Hematopoietic multipotent progenitor cell treated with erythropoietin and hydrocortisone succinate and interleukin-3 and kit ligand, for 17 days (in vitro differentiated cells): ENCODE results near the gene RNASE1.
A peak's percentile ranks its signal among the peaks of the same experiment; 100 is the strongest.
"Not testable (repeated sequence)": the region's sequence is repeated elsewhere in the genome, so short reads cannot be mapped to it uniquely, and the experiment has no call there.

ENCODE experiments used
- DNase-seq: peaks from one replicate; pipeline ENCODE4 v3.0.0-alpha.2; 2015; ENCODE audit warnings: low spot score

The RNASE1 gene

GRCh38 chr14:20802341-20803084, at the start of gene RNASE1:
RNASE1 (minus strand) TSS chr14:20802844; CDS start chr14:20802068, 776 bp downstream.
- DNase-seq, result peak; percentile 14

- DNase-seq, result no peak
Observed at GRCh38 chr14:20848955-20849570, 46.4 kb upstream of the RNASE1 start.

GRCh38 chr14:20848316-20848954, 45.8 kb upstream of the RNASE1 start:
- DNase-seq, result no peak

GRCh38 chr14:20846560-20846959, 43.9 kb upstream of the RNASE1 start:
- no peak for DNase-seq

DNA sequence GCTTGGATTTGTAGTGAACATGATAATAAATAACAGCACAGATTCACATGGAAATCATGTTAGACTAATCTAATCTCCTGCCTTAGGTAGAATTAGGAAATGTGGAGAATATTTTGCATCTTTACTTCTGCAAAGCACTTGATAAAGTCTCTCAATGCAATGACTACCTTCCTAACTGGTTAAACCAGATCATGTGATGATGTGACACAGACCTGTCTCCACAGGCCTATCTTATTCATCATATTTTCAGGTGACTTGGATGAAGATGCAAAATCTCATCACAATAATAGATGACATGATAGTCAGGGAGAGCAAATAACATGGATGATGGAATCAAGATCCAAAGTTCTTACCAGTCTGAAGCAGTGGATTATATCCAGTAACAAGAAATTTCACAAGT, 38.5 kb upstream of the RNASE1 start:
- no peak for DNase-seq

- DNase-seq, result no peak
Observed at GRCh38 chr14:20837831-20838230, 35.2 kb upstream of the RNASE1 start.

- no peak for DNase-seq
Observed at GRCh38 chr14:20836668-20837338, 34.2 kb upstream of the RNASE1 start.

- no peak for DNase-seq
Observed at GRCh38 chr14:20834899-20835298, 32.3 kb upstream of the RNASE1 start.

- no peak for DNase-seq
Observed at GRCh38 chr14:20830831-20831230, 28.2 kb upstream of the RNASE1 start.

DNA sequence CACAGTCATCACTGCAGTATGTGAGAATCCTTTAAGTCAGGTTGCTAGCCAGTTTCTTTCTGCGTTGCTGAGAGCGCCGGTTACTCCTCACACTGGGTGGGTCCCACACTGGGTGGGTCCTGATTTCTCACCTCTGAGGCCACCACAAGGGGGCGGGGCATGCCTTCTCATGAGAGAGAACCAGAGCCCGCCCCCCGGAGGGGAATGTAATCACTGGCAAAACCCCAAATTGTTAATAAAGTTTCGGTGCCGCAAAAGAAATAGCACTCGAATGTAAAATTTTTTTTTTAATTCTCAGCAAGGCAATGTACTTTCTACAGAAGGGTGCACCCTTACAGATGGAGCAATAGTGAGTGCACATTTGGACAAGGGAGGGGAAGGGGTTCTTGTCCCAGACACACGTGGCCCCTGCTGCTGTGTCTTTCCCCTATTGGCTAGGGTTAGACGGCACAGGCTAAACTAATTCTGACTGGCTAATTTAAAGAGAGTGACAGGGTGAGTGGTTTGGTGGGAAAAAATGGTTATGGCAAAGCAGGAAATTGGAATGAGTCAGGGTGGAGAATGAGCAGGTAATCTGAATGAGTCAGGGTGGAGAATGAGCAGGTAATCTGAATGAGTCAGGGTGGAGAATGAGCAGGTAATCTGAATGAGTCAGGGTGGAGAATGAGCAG, 25.5 kb upstream of the RNASE1 start:
- DNase-seq, result not testable (repeated sequence)

DNA sequence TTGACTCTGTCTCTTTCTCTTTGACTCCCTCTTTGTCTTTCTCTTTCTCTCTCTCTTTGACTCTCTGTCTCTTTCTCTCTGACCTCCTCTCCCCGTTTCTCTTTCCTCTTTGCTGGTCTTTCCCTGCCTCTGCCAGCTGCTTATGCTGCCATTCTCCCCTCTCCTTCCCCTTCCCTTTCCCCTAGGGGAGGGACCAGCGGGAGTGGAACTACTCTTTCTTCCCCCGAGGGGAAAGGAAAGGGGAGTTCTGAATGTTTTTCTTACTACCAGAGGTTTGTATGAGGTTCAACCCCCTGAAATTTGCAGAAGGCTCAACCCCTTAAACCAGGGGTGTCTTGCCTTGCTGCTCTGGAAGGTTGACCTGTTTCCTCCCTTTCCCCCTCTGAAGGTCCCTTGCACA, 24.7 kb upstream of the RNASE1 start:
- DNase-seq, result no peak

DNA sequence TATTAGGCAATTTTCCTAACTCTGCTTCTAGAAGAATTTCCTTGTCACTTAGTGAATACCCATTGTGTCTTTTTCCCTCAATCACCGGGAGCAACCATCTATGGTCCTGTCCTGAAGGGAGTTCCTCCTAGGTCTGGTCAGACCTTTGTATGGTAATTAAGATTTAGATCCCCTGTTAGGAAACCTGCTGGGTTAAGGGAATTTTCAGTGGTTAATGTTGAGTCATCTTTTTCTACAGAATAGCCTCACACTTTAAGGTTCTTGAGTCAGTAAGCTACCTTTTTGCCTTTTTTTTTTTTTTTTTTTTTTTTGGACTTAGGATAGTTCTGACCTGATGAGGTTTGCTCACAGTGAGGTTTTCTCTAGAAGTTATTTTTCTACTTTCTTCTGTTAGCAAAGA, 24.0 kb upstream of the RNASE1 start:
- DNase-seq, result not testable (repeated sequence)

- no peak for DNase-seq
Observed at GRCh38 chr14:20823859-20824258, 21.2 kb upstream of the RNASE1 start.

GRCh38 chr14:20821521-20822108, 19.0 kb upstream of the RNASE1 start:
- not testable (repeated sequence) for DNase-seq

DNA sequence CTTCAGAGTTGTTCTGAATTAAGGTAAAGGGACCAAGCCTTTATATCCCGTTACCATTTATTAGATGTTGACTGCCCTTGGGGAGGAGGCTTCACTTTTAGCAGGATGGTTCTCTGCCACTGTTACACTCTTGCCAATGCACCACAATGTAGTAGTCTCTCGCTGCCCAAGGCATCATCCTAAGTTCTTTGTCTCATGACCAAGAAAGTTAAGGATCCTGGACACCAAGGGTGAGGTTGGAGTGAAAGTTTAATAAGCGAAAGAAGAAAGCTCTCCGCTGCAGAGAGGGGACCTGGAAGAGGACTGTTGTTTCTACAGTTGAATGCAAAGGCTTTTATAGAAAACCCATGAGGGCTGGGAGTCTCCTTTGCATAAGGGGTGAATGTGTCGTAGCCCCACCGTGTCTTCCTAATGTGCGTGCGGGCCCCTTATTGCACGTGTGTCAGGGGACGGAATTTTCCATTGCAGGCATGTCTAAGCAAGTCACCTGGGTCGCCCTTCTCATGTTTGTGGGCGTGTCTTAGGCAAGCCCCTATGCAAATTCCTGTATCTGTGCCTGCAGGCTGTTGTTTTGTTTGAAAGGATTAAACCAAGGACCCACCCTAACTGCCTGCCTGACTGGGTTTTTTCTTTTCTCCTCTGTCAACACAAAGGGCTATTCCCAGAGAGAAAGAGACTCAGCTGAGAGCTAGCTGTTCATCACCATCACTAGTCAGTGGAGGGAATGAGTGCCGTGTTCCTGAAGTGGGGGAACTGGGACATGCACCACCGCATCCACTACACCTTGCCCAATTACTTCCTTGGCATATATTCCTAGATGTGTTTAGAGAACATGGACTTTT, 17.6 kb upstream of the RNASE1 start:
- DNase-seq, result no peak

- DNase-seq, result no peak
Observed at GRCh38 chr14:20818861-20819260, 16.2 kb upstream of the RNASE1 start.

GRCh38 chr14:20815946-20816345, 13.3 kb upstream of the RNASE1 start:
- not testable (repeated sequence) for DNase-seq

DNA sequence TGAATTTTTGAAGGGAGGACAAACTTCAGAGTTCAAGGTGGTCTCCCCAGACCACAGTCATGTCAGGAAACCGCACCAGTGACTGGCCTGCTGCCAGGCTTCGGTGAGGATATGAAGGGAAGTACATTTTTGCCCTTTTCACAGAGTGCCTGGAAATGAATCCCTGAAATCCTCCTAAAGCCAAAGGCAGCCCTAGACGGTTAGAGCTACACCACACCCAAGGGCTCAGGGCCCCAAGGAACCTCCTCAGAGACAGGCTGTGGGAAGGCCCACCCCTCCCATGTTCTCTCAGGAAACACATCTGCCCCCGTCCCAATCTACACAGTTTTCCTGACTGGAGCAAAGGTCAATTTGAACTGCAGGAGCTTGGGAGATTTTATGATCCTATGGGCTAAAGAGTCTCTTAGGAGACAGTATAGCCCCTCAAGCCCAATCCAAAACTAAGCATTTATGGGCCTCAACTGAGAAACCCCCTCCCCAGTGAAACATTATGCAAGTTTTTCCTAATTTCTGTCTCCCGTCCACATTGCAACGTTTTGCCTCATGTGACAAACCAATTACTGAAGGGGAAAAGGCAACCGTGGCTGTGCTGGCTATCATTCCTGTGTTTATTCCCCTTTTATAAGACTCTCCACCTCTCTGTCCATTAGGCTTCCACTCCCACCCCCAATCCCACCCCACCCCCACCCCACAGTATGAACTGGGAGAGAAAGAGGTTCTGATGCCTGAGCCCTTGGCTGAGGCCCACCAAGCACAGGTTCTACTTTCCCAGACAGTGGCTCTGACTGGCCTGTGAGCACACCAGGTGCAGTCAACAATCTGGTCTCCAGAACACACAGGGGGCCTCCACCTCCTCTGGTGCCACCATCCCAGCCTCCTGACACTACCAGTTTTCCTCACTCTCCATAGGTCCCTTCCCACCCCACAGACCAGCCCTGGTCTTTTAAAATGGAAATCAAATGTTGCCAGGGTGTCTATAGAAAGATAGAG, 9.6 kb upstream of the RNASE1 start:
- no peak for DNase-seq

DNA sequence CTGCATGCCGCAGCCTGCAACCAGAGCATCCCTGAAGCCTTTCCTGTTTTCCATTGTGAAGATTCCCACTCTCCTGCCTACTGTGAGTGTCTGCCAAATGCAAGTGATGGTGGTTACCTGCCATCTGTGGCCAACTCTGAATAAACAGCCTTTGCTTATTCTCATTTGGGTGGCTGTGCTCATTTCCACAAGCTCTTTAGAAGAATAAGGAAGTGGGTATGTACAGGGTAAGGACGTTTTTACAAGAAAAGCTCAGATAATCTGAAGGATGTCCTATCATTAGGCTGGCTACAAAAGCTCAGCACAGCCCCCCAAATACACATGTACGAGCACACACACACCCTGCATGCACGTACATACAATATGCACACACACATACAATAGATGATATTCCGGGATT, 7.3 kb upstream of the RNASE1 start:
- DNase-seq, result no peak

- DNase-seq, result no peak
Observed at GRCh38 chr14:20808162-20808483, 5.5 kb upstream of the RNASE1 start.
